ENCODE data around the gene KRTAP24-1.

DNA sequence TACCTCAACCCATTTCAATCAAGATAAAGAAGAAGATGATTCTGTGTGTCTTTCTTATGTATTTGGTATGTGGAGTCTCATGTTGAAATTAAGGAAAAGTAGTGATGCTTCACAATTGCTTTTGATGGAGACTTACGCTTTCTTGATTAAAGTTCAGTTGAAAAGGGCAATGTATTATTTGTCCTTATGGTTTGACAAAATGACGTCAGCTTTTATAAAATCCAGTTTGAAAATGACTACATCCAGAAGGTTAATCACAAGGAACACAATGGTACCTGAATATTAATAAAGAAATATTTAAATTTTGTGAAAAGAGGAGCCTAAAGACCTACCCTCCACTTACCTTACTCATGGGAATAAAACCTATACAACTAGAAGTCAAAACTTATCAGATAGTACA lies 33.0 kb upstream of the KRTAP24-1 start:
- no peak for TF ChIP-seq SP2 (CRISPR knock-in tag; IDR thresholded peaks at IDR 0.05)
- TF ChIP-seq MATR3 (CRISPR knock-in tag; IDR thresholded peaks at IDR 0.05), result no peak
- TF ChIP-seq THYN1 (CRISPR knock-in tag; IDR thresholded peaks at IDR 0.05; ENCODE audit: borderline replicate concordance, low read depth), result no peak
- no peak for TF ChIP-seq SUZ12 (IDR thresholded peaks at IDR 0.05; ENCODE audit: low read depth, low read length)
- TF ChIP-seq YY1 (IDR thresholded peaks at IDR 0.05; ENCODE audit: insufficient read depth, insufficient replicate concordance, low read depth, low read length), result no peak
- TF ChIP-seq, protein P1, sequence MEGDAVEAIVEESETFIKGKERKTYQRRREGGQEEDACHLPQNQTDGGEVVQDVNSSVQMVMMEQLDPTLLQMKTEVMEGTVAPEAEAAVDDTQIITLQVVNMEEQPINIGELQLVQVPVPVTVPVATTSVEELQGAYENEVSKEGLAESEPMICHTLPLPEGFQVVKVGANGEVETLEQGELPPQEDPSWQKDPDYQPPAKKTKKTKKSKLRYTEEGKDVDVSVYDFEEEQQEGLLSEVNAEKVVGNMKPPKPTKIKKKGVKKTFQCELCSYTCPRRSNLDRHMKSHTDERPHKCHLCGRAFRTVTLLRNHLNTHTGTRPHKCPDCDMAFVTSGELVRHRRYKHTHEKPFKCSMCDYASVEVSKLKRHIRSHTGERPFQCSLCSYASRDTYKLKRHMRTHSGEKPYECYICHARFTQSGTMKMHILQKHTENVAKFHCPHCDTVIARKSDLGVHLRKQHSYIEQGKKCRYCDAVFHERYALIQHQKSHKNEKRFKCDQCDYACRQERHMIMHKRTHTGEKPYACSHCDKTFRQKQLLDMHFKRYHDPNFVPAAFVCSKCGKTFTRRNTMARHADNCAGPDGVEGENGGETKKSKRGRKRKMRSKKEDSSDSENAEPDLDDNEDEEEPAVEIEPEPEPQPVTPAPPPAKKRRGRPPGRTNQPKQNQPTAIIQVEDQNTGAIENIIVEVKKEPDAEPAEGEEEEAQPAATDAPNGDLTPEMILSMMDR (CRISPR knock-in tag; IDR thresholded peaks at IDR 0.05), result no peak
- TF ChIP-seq TCF12 (IDR thresholded peaks at IDR 0.05), result no peak
- TF ChIP-seq TCF12 (CRISPR knock-in tag; IDR thresholded peaks at IDR 0.05), result no peak
- no peak for TF ChIP-seq KLF16 (CRISPR knock-in tag; IDR thresholded peaks at IDR 0.05)
- no peak for TF ChIP-seq STAT5B (CRISPR knock-in tag; IDR thresholded peaks at IDR 0.05)
- TF ChIP-seq, protein P2, sequence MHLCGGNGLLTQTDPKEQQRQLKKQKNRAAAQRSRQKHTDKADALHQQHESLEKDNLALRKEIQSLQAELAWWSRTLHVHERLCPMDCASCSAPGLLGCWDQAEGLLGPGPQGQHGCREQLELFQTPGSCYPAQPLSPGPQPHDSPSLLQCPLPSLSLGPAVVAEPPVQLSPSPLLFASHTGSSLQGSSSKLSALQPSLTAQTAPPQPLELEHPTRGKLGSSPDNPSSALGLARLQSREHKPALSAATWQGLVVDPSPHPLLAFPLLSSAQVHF (CRISPR knock-in tag; IDR thresholded peaks at IDR 0.05), result no peak
- TF ChIP-seq SMC3 (IDR thresholded peaks at IDR 0.05; ENCODE audit: low read length), result no peak
- TF ChIP-seq SIX1 (CRISPR knock-in tag; IDR thresholded peaks at IDR 0.05; ENCODE audit: borderline replicate concordance), result no peak
